Mesenchymal stem cell (in vitro differentiated cells and primary cell): ENCODE results near the gene CRYL1.

Experiments used
- DNase-seq: peaks from one replicate; pipeline ENCODE4 v3.0.0-alpha.2; 2013
- H2AFZ ChIP-seq: one replicate; pipeline ENCODE4 v1.6.1; 2013; ENCODE audit warnings: low read depth, mild to moderate bottlenecking, control low read depth, inconsistent platforms, low read length, moderate library complexity
- H2AK5ac ChIP-seq: 2 replicates; pipeline ENCODE4 v1.6.1; 2013; ENCODE audit warnings: low read length, moderate library complexity, mild to moderate bottlenecking, inconsistent platforms; ENCODE audit not compliant: severe bottlenecking
- H2BK120ac ChIP-seq: one replicate; pipeline ENCODE4 v1.6.1; 2013; ENCODE audit warnings: low read depth, mild to moderate bottlenecking, inconsistent platforms, low read length, moderate library complexity
- H2BK12ac ChIP-seq, 2 experiments: one replicate each; pipeline ENCODE4 v1.6.1; 2013; ENCODE audit warnings: inconsistent platforms in 2 of 2, low read length in 2 of 2, mild to moderate bottlenecking in 2 of 2, moderate library complexity in 2 of 2, control low read depth in 1 of 2
- H2BK15ac ChIP-seq: one replicate; pipeline ENCODE4 v1.6.1; 2013; ENCODE audit warnings: mild to moderate bottlenecking, low read depth, inconsistent platforms; ENCODE audit not compliant: poor library complexity, severe bottlenecking
- H2BK5ac ChIP-seq: 2 replicates; pipeline ENCODE4 v1.6.1; 2013; ENCODE audit warnings: low read depth, mild to moderate bottlenecking, low read length, control low read depth, inconsistent platforms; ENCODE audit not compliant: poor library complexity, severe bottlenecking
- H3K14ac ChIP-seq, 2 experiments: one replicate each; pipeline ENCODE4 v1.6.1; 2013; ENCODE audit warnings: inconsistent platforms in 2 of 2, low read length in 2 of 2, control low read depth in 1 of 2, mild to moderate bottlenecking in 1 of 2, moderate library complexity in 1 of 2
- H3K18ac ChIP-seq, 2 experiments: one replicate each; pipeline ENCODE4 v1.6.1; 2013; ENCODE audit warnings: inconsistent platforms in 2 of 2, low read length in 2 of 2, control low read depth in 1 of 2, low read depth in 1 of 2, mild to moderate bottlenecking in 1 of 2
- H3K23ac ChIP-seq, 2 experiments: one replicate each; pipeline ENCODE4 v1.6.1; 2013; ENCODE audit warnings: inconsistent platforms in 2 of 2, low read length in 2 of 2, mild to moderate bottlenecking in 2 of 2, moderate library complexity in 2 of 2, control low read depth in 1 of 2
- H3K27ac ChIP-seq: 2 replicates; pipeline ENCODE4 v1.5.1; 2013; ENCODE audit warnings: mild to moderate bottlenecking, moderate library complexity, low read length, control low read depth, inconsistent platforms; ENCODE audit not compliant: poor library complexity, severe bottlenecking
- H3K27me3 ChIP-seq, 2 experiments: 2 replicates each; pipeline versions ENCODE4 v1.6.1 to v1.7.0; 2013; ENCODE audit warnings: low read length in 2 of 2, mild to moderate bottlenecking in 2 of 2, moderate library complexity in 2 of 2, control low read depth in 1 of 2, inconsistent platforms in 1 of 2; ENCODE audit not compliant: control insufficient read depth in 1 of 2, insufficient read depth in 1 of 2
- H3K36me3 ChIP-seq, 2 experiments: 2 replicates each; pipeline versions ENCODE4 v1.6.1 to v1.7.0; 2013; ENCODE audit warnings: low read length in 2 of 2, control low read depth in 1 of 2, inconsistent platforms in 1 of 2, low read depth in 1 of 2, mild to moderate bottlenecking in 1 of 2; ENCODE audit not compliant: insufficient read depth in 2 of 2, control insufficient read depth in 1 of 2
- H3K4ac ChIP-seq, 2 experiments: one replicate each; pipeline ENCODE4 v1.6.1; 2013; ENCODE audit warnings: inconsistent platforms in 2 of 2, low read length in 2 of 2, mild to moderate bottlenecking in 2 of 2, moderate library complexity in 2 of 2, control low read depth in 1 of 2, low read depth in 1 of 2
- H3K4me1 ChIP-seq: 2 replicates; pipeline ENCODE4 v1.6.1; 2013; ENCODE audit warnings: low read depth, low read length, control low read depth; ENCODE audit not compliant: control insufficient read depth, insufficient read depth
- H3K4me2 ChIP-seq: 2 replicates; pipeline ENCODE4 v1.6.1; 2013; ENCODE audit warnings: low read length, mild to moderate bottlenecking, inconsistent platforms; ENCODE audit not compliant: poor library complexity, severe bottlenecking
- H3K4me3 ChIP-seq, 2 experiments: 2 replicates each; pipeline versions ENCODE4 v1.5.1 to v1.7.0; 2013; ENCODE audit warnings: low read length in 2 of 2, mild to moderate bottlenecking in 2 of 2, control low read depth in 1 of 2, low read depth in 1 of 2; ENCODE audit not compliant: insufficient read depth in 1 of 2
- H3K79me1 ChIP-seq: replicated peaks from 2 replicates; pipeline ENCODE4 v1.6.1; 2013; ENCODE audit warnings: mild to moderate bottlenecking, control low read depth, low read length, inconsistent platforms; ENCODE audit not compliant: poor library complexity, severe bottlenecking
- H3K9ac ChIP-seq: 2 replicates; pipeline ENCODE4 v1.7.0; 2013; ENCODE audit warnings: mild to moderate bottlenecking, low read length, moderate library complexity
- H3K9me3 ChIP-seq: 2 replicates; pipeline ENCODE4 v1.7.0; 2013; ENCODE audit warnings: mild to moderate bottlenecking, low read length; ENCODE audit not compliant: control insufficient read depth
- H4K8ac ChIP-seq: one replicate; pipeline ENCODE4 v1.6.1; 2013; ENCODE audit warnings: inconsistent platforms, mild to moderate bottlenecking, low read length, moderate library complexity
- H4K91ac ChIP-seq: one replicate; pipeline ENCODE4 v1.6.1; 2013; ENCODE audit warnings: mild to moderate bottlenecking, low read length, inconsistent platforms
- WGBS: methylation state at CpG from one replicate; pipeline ENCODE4 v1.1.7; 2013; ENCODE audit warnings: mixed read lengths; 5-methylcytosine and 5-hydroxymethylcytosine counted together

Gene CRYL1

DNA sequence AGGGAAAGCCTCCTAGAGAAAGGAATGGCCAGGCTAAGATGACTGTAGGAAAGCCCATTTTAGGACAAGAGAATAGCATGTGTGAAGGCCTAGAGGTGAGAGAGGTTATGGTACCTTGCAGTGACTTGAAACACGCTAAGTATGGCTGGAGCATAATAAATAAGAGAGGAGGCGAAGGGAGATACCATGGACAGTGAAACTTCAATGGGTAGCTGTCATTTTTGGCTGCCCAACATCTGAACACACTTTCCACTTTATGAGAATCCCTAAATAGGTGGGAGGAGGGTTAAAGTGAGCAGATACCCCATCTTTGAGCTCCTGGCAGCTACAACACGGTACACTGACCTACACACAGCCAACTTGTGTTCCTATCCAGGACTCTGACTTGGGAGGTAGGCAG is 33.3 kb upstream of the CRYL1 start:
- Histone ChIP-seq H2AK5ac (no peak overlapping the region), H3K79me1 (no peaks in the 10 kb centered on the region), H3K27ac (no peak overlapping the region), H3K36me3 (no peaks in the 10 kb centered on the region), H3K4me1 (no peaks in the 10 kb centered on the region), H3K9me3 (no peaks in the 10 kb centered on the region), H3K4me2 (no peak overlapping the region), H3K18ac (no peak overlapping the region), H3K9ac (no peak overlapping the region), H2AFZ (no peak overlapping the region), H2BK15ac (no peak overlapping the region), H3K23ac (no peak overlapping the region), H4K8ac (no peak overlapping the region), H2BK5ac (no peak overlapping the region), H4K91ac (no peak overlapping the region), H3K4me3 (no peak overlapping the region), H2BK120ac (no peak overlapping the region), H3K4ac (no peak overlapping the region), H3K27me3 (no peaks in the 10 kb centered on the region), H3K14ac (no peak overlapping the region), H2BK12ac (no peak overlapping the region)
- 91% methylated on average over 3 of the region's 3 CpGs for WGBS
- no peak for DNase-seq

DNA sequence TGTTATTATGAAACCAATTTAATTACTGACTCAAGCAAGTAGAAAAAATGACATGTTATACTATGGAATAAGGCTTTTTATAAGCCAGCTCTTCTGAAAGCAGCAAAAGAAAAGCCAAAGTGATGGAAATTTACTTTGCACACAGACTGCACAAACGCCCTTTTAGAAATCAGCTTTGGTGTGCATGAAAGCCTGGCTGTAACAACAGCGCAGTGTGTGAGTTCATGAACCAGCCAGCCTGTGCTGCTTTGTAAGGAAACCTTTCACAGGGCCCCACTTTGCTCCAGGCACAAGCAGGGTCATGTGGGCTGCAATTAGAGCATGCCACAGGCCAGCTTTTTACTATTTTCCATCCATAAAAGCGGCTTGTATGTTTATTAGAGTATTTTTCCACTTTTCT is 27.7 kb upstream of the CRYL1 start:
- WGBS, result 88% methylated on average over 2 of the region's 3 CpGs
- no peaks in the 10 kb centered on the region for H3K9me3 ChIP-seq
- no peak overlapping the region for H3K27ac ChIP-seq
- H3K23ac ChIP-seq, result no peak overlapping the region
- H3K14ac ChIP-seq, result no peak overlapping the region
- no peak overlapping the region for H3K9ac ChIP-seq
- H3K4me2 ChIP-seq, result no peak overlapping the region
- no peaks in the 10 kb centered on the region for H3K79me1 ChIP-seq
- H3K18ac ChIP-seq, result no peak overlapping the region
- no peak overlapping the region for H2AK5ac ChIP-seq
- H3K4ac ChIP-seq, result no peak overlapping the region
- H2BK120ac ChIP-seq, result no peak overlapping the region
- no peak overlapping the region for H2BK15ac ChIP-seq
- no peaks in the 10 kb centered on the region for H3K27me3 ChIP-seq
- no peak overlapping the region for H2BK12ac ChIP-seq
- no peak overlapping the region for H4K8ac ChIP-seq
- H3K4me1 ChIP-seq, result no peaks in the 10 kb centered on the region
- H4K91ac ChIP-seq, result no peak overlapping the region
- DNase-seq, result no peak
- H2BK5ac ChIP-seq, result no peak overlapping the region
- H3K4me3 ChIP-seq, result no peak overlapping the region
- no peaks in the 10 kb centered on the region for H3K36me3 ChIP-seq
- no peak overlapping the region for H2AFZ ChIP-seq

DNA sequence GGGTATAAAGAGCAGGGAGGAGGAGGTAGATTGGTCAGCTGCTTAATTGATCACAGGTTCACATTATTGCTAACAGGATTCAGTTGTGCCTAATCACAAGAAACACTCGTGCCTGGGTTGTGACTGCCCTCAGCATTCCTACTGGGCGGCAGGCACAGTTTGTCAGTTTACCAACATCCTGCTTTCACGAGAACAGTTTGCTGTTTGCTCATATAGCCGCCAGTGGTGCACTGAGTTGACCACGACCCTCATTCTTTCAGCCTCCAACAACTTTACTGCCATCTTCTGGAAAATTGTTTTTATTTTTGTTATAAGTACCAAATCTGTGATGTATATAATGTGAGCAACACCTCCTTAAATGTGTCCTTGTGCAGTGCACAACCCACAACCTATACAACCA is 25.1 kb upstream of the CRYL1 start:
- no peak overlapping the region for H2AK5ac ChIP-seq
- H4K8ac ChIP-seq, result no peak overlapping the region
- H3K23ac ChIP-seq, result no peak overlapping the region
- no peak overlapping the region for H2BK12ac ChIP-seq
- no peak overlapping the region for H2BK15ac ChIP-seq
- H3K9ac ChIP-seq, result no peak overlapping the region
- H3K18ac ChIP-seq, result no peak overlapping the region
- no peak overlapping the region for H3K4ac ChIP-seq
- 78% methylated on average over 3 of the region's 5 CpGs for WGBS
- H3K4me2 ChIP-seq, result no peak overlapping the region
- H3K14ac ChIP-seq, result no peak overlapping the region
- no peak overlapping the region for H2AFZ ChIP-seq
- no peak overlapping the region for H2BK120ac ChIP-seq
- no peaks in the 10 kb centered on the region for H3K79me1 ChIP-seq
- H3K9me3 ChIP-seq, result no peaks in the 10 kb centered on the region
- H3K27ac ChIP-seq, result no peak overlapping the region
- H3K4me1 ChIP-seq, result peaks cover 4% of the 10 kb centered on the region
- H4K91ac ChIP-seq, result no peak overlapping the region
- H3K27me3 ChIP-seq, result no peaks in the 10 kb centered on the region
- H2BK5ac ChIP-seq, result no peak overlapping the region
- no peak overlapping the region for H3K4me3 ChIP-seq
- no peaks in the 10 kb centered on the region for H3K36me3 ChIP-seq
- DNase-seq, result no peak

DNA sequence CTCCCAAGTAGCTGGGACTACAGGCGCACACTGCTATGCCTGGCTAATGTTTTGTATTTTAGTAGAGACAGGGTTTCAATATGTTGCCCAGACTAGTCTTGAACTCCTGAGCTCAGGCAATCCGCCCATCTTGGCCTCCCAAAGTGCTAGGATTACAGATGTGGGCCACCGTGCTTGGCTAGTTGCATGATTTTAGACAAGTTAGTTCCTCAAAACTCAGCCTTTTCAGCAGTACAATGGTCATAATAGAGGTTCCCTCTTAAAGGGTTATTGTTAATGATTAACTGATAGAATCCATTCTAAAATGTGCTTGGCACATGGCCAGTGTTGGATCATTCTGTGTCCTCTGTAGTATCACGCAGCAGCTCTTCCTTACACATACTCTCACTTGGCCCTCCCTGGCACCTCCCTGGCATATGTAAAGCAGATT is 21.8 kb upstream of the CRYL1 start:
- H2BK12ac ChIP-seq, result no peak overlapping the region
- WGBS, result 91% methylated on average over 3 of the region's 4 CpGs
- no peak overlapping the region for H2AFZ ChIP-seq
- H3K4me3 ChIP-seq, result no peak overlapping the region
- H2BK15ac ChIP-seq, result no peak overlapping the region
- no peak overlapping the region for H2BK5ac ChIP-seq
- H4K8ac ChIP-seq, result no peak overlapping the region
- no peak overlapping the region for H3K9ac ChIP-seq
- no peaks in the 10 kb centered on the region for H3K36me3 ChIP-seq
- H2BK120ac ChIP-seq, result no peak overlapping the region
- H3K23ac ChIP-seq, result no peak overlapping the region
- H3K4ac ChIP-seq, result no peak overlapping the region
- H3K18ac ChIP-seq, result no peak overlapping the region
- no peaks in the 10 kb centered on the region for H3K27me3 ChIP-seq
- no peaks in the 10 kb centered on the region for H3K79me1 ChIP-seq
- H3K14ac ChIP-seq, result no peak overlapping the region
- no peaks in the 10 kb centered on the region for H3K9me3 ChIP-seq
- no peak overlapping the region for H3K4me2 ChIP-seq
- DNase-seq, result no peak
- H4K91ac ChIP-seq, result no peak overlapping the region
- H2AK5ac ChIP-seq, result no peak overlapping the region
- H3K27ac ChIP-seq, result no peak overlapping the region
- peaks cover 4% of the 10 kb centered on the region for H3K4me1 ChIP-seq
